Stomach smooth muscle (tissue), 2 donors: ENCODE data around the gene MSH3.
"Not testable (repeated sequence)": the region's sequence is repeated elsewhere in the genome, so short reads cannot be mapped to it uniquely, and the experiment has no call there.

Experiments used
- H3K27ac ChIP-seq: one replicate; pipeline ENCODE4 v1.7.0; 2013; ENCODE audit warnings: mild to moderate bottlenecking, low read length, inconsistent platforms
- H3K27me3 ChIP-seq, 2 donors: one replicate each; pipeline ENCODE4 v1.7.0; 2013; ENCODE audit warnings: low read length in 2 of 2; ENCODE audit not compliant: insufficient read depth in 2 of 2, control insufficient read depth in 1 of 2
- H3K36me3 ChIP-seq, 2 donors: one replicate each; pipeline ENCODE4 v1.7.0; 2013; ENCODE audit warnings: low read length in 2 of 2; ENCODE audit not compliant: control insufficient read depth in 2 of 2, insufficient read depth in 2 of 2
- H3K4me1 ChIP-seq: one replicate; pipeline ENCODE4 v1.7.0; 2013; ENCODE audit warnings: low read length; ENCODE audit not compliant: control insufficient read depth, insufficient read depth
- H3K4me3 ChIP-seq, 2 donors: one replicate each; pipeline ENCODE4 v1.7.0; 2013; ENCODE audit warnings: low read length in 2 of 2
- H3K9ac ChIP-seq, 2 donors: one replicate each; pipeline ENCODE4 v1.7.0; 2013; ENCODE audit warnings: low read length in 2 of 2, mild to moderate bottlenecking in 1 of 2
- H3K9me3 ChIP-seq, 2 donors: one replicate each; pipeline ENCODE4 v1.7.0; 2013; ENCODE audit warnings: low read length in 2 of 2; ENCODE audit not compliant: control insufficient read depth in 2 of 2
- donor health status: healthy.
- donor health status: Pancreatic carcinoma.

Gene MSH3

DNA sequence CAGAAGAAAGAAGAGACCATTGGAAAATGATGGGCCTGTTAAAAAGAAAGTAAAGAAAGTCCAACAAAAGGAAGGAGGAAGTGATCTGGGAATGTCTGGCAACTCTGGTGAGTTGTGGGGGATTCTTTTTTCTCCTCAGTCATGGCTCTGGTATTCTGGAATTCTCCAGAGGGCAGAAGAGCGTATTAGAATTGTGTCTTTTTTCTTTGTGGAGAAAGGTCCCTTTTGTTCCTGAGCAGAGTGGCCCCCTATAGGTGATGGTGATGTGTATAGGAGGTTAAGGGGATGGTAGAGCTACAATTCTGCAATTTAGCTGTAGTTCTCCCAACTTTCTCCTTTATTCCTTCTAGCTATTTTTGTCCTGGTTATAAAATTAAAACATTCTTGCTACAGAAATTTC lies 2.0 kb downstream of the MSH3 start:
- Histone ChIP-seq H3K4me3 (no peak overlapping the region), H3K4me1 (peaks cover 11% of the 10 kb centered on the region), H3K36me3 (peaks cover 4 to 7% of the 10 kb centered on the region in 2 donors), H3K27me3 (no peaks in the 10 kb centered on the region), H3K9ac (no peak overlapping the region), H3K27ac (no peak overlapping the region), H3K9me3 (no peaks in the 10 kb centered on the region)

DNA sequence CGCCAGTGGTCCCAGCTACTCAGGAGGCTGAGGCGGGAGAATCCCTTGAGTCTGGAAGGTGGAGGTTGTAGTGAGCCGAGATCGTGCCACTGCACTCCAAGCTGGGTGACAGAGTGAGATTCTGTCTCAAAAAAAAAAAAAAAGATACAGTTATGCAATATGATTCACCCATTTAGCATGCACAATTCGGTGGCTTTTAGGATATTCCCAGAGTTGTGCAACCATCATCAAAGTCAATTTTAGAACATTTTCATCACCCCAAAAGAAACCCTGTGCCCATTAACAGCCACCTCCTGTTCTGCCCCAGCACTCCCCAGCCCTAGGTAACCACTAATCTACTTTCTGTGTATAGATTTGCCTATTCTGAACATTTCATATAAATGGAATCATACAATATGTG lies 4.7 kb downstream of the MSH3 start:
- Histone ChIP-seq H3K4me3 (no peak overlapping the region), H3K9ac (no peak overlapping the region), H3K9me3 (no peaks in the 10 kb centered on the region), H3K27me3 (no peaks in the 10 kb centered on the region), H3K4me1 (peaks cover 5% of the 10 kb centered on the region), H3K27ac (no peak overlapping the region), H3K36me3 (peaks cover 7 to 9% of the 10 kb centered on the region in 2 donors)

DNA sequence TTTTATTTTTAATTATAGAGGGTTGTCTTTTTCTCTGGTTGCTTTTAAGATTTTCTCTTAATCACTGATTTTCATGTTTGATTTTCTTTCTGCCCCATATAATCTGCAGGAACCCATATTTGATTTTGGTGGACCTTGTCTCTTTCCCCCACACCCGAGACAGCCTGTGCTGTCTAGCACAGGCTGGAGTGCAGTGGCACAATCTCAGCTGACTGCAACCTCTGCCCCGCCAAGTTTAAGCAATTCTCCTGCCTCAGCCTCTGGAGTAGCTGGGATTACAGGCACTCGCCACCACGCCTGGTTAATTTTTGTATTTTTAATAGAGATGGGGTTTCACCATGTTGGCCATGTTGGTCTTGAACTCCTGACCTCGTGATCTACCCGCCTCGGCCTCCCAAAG lies 6.2 kb downstream of the MSH3 start:
- H3K27ac ChIP-seq, H3K27me3 ChIP-seq, H3K4me1 ChIP-seq, H3K4me3 ChIP-seq, H3K9me3 ChIP-seq, H3K9ac ChIP-seq: not testable (repeated sequence)
- peaks cover 7 to 15% of the 10 kb centered on the region in 2 donors for H3K36me3 ChIP-seq

DNA sequence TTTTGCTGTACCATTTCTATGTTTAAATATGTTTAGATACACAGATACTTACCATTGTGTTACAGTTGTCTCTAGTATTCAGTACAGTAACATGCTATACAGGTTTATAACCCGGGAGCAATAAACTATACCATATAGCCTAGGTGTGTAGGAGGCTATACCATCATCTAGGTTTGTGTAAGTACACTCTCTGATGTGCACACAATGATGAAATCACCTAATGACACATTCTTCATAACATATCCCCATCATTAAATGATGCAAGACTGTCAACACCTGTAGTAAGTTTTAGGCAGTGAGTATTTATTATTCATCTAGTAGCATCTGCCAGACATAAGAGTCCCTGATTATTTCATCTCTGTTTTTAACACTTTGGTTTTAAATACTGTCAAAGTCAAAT lies 7.7 kb downstream of the MSH3 start:
- Histone ChIP-seq H3K27me3 (no peaks in the 10 kb centered on the region), H3K9me3 (no peaks in the 10 kb centered on the region), H3K4me1 (no peaks in the 10 kb centered on the region), H3K36me3 (peaks cover 11 to 14% of the 10 kb centered on the region in 2 donors), H3K4me3 (no peak overlapping the region), H3K9ac (no peak overlapping the region), H3K27ac (no peak overlapping the region)

DNA sequence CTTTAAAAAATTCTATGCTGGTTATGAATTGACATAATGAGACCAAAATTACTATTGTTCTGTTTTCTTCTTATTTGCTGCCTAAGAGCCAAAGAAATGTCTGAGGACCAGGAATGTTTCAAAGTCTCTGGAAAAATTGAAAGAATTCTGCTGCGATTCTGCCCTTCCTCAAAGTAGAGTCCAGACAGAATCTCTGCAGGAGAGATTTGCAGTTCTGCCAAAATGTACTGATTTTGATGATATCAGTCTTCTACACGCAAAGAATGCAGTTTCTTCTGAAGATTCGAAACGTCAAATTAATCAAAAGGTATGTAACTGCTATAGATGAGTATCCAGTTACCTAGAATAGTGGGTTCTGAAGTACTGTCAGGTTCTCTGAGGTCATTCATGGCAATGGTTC lies 10.6 kb downstream of the MSH3 start:
- H3K27ac ChIP-seq: no peak overlapping the region
- peaks cover 7 to 17% of the 10 kb centered on the region in 2 donors for H3K36me3 ChIP-seq

DNA sequence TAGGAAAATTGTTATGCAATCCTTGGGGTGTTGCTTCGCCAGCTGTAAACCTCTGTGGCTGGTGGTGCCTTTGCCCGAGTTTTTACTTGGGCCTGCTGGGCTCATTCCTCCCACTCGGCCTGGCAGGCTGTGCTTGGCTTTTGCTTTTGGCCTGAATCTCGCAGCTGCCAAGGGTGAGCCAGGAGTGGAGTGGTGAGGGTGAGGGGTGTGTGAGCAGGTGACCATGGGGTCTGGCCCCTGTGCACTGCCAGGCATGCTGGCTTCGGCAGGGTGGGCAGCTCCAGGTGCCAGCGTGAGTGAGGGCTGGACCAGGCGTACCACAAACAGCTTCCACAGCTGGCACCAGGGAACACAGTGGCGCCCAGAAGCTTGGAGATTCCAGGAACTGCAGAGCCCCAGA lies 12.9 kb downstream of the MSH3 start:
- Histone ChIP-seq H3K4me3 (no peak overlapping the region), H3K9ac (no peak overlapping the region), H3K9me3 (no peaks in the 10 kb centered on the region), H3K27me3 (no peaks in the 10 kb centered on the region), H3K36me3 (peaks cover 5 to 14% of the 10 kb centered on the region in 2 donors), H3K27ac (no peak overlapping the region), H3K4me1 (no peaks in the 10 kb centered on the region)

More for the DNA sequence above, 10.6 kb downstream of the MSH3 start:
- H3K27me3 ChIP-seq: no peaks in the 10 kb centered on the region
- no peak overlapping the region for H3K9ac ChIP-seq
- no peak overlapping the region for H3K4me3 ChIP-seq
- no peaks in the 10 kb centered on the region for H3K9me3 ChIP-seq
- no peaks in the 10 kb centered on the region for H3K4me1 ChIP-seq

DNA sequence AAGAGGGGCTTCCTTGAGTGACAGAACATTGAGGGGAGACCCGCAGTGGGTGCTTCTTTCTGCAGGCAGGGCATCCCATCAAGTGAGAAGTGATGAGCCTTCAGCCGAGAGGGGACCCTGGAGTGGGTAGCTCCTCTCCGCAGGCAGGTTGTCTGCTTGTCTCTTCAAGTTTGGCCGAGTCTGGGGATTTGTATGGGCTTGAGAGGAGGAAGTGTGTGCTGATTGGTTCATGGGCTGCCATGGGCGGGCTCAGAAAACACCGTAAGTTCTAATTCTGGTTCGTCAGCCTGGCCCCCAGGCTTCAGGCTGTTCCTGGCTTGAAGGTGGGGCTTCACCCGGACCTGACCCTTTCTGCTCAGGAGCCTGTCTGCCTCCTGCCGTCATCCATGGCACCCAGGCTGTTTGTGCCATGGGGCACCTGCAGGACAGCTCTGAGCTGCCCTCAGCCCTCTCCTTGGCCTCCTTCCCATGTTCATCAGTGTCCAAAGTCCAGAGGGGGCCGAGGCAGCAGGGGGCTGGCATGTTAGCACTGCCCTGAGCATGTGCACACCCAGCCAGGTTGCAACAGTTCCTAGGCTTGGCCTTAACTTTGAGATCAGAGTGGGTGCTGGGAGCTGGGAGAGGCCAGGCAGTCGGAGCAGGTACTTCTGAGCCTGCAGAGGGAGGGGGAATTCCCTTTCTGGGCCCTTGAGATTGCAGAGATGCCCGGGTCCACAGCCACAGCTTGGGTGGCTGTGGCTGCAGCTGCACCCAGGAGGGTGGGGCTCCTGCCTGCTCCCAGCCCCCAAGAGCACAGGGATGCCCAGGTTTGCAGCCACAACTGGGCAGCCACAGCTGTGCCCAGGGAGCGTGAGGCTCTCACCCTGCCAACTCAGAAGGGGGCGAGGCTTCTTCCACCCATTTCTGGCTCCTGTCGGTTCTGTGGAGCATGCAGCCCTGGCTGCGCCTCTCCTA lies 13.8 kb downstream of the MSH3 start:
- no peaks in the 10 kb centered on the region for H3K4me1 ChIP-seq
- H3K36me3 ChIP-seq: peaks cover 10 to 18% of the 10 kb centered on the region in 2 donors
- H3K9me3 ChIP-seq: no peaks in the 10 kb centered on the region
- H3K27me3 ChIP-seq: no peaks in the 10 kb centered on the region
- H3K9ac ChIP-seq: no peak overlapping the region
- no peak overlapping the region for H3K27ac ChIP-seq
- H3K4me3 ChIP-seq: no peak overlapping the region

DNA sequence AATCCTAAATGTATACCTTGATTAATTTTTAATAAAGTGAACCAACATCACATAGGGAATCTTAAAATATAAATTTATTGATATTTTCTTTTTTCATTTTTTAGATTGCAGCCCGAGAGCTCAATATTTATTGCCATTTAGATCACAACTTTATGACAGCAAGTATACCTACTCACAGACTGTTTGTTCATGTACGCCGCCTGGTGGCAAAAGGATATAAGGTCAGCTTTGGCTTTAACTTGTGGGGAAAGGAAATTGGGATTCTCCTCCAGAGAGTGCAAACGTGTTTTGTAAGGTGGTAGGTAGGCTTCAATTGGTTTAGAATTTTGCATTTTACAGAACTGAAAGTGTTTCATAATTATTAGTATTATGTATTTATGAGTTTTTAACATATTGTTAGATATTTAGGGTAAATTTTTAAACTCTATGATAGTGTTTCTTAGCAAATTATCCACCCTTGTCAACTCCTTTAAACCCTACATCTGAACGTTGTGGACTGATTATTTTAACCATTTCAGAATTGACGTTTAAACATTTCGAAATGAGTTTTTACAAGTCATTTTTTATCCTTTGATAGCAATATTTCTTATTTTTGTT lies 17.8 kb downstream of the MSH3 start:
- Histone ChIP-seq H3K4me3 (no peak overlapping the region), H3K9ac (no peak overlapping the region), H3K36me3 (peaks cover 10 to 18% of the 10 kb centered on the region in 2 donors), H3K27ac (no peak overlapping the region), H3K4me1 (no peaks in the 10 kb centered on the region), H3K27me3 (no peaks in the 10 kb centered on the region), H3K9me3 (no peaks in the 10 kb centered on the region)

DNA sequence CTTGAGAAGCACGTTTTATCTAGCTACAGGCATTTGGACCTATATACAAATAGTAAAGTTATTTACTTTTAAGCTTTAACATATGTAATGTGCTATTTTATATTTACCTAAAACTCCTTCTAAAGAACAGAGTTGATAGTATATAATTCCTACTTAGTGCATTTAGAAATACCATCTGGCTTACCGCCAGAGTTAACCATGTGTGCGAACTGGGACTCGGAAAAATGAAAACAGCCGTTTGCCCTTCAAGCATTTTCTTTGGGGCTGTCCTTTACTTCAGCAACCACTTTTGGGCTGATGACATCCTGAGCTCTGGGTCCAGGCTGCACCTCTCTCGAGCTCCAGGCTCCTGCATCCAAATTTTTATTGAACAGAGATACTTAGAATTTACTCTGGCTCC lies 22.3 kb downstream of the MSH3 start:
- no peak overlapping the region for H3K4me3 ChIP-seq
- no peak overlapping the region for H3K9ac ChIP-seq
- peaks cover 5% of the 10 kb centered on the region for H3K4me1 ChIP-seq
- H3K9me3 ChIP-seq: no peaks in the 10 kb centered on the region
- H3K36me3 ChIP-seq: peaks cover 10 to 18% of the 10 kb centered on the region in 2 donors
- H3K27me3 ChIP-seq: no peaks in the 10 kb centered on the region
- no peak overlapping the region for H3K27ac ChIP-seq

DNA sequence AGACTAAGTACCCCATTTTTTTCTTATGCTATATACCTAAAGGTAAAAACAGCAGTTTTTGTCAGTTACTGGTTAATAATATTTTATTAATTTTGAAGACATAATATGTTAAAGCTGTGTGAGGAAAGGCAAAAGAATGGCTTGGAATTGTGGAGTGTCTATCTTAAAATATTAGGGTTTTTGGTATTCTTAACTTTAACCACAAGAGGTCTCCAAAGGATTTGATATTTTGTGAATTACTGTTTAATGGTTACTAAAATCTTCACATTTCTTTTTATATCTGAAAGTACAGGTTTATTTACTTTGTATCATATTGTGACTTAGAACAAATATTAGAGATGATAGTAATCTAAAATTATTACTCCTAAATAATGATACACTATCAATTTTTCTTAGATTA lies 32.3 kb downstream of the MSH3 start:
- no peak overlapping the region for H3K27ac ChIP-seq
- H3K4me1 ChIP-seq: no peaks in the 10 kb centered on the region
- H3K4me3 ChIP-seq: no peak overlapping the region
- no peaks in the 10 kb centered on the region for H3K27me3 ChIP-seq
- H3K36me3 ChIP-seq: peaks cover 0 to 3% of the 10 kb centered on the region in 2 donors
- H3K9ac ChIP-seq: no peak overlapping the region
- no peaks in the 10 kb centered on the region for H3K9me3 ChIP-seq
